GM19397 (cell line): ENCODE data around the gene DOCK2.
"Not testable (repeated sequence)": the region's sequence is repeated elsewhere in the genome, so short reads cannot be mapped to it uniquely, and the experiment has no call there.

Source experiments
- ATAC-seq: cut with Tn5 transposase; IDR thresholded peaks from one replicate; pipeline ENCODE4 v1.9.1; 2021; ENCODE audit warnings: mild to moderate bottlenecking, moderate library complexity; ENCODE audit not compliant: unreplicated experiment

Gene DOCK2

GRCh38 chr5:169637085-169637548 is at the start of gene DOCK2:
Gene DOCK2, plus strand, starts transcription at chr5:169637275. Its CDS starts 52 bp downstream, at chr5:169637327.
- peak; percentile 90 for ATAC-seq

GRCh38 chr5:169590602-169591001 is 46.5 kb upstream of the DOCK2 start:
- ATAC-seq = no peak

- ATAC-seq = no peak
These were observed 45.4 kb upstream of the DOCK2 start for GRCh38 chr5:169591636-169592035.

- no peak for ATAC-seq
These were observed 44.0 kb upstream of the DOCK2 start for GRCh38 chr5:169592937-169593650.

- ATAC-seq = no peak
These were observed 41.8 kb upstream of the DOCK2 start for GRCh38 chr5:169595172-169595820.

GRCh38 chr5:169599451-169599850 is 37.6 kb upstream of the DOCK2 start:
- ATAC-seq = no peak

- ATAC-seq = no peak
These were observed 34.5 kb upstream of the DOCK2 start for GRCh38 chr5:169602535-169602934.

- ATAC-seq = no peak
These were observed 30.8 kb upstream of the DOCK2 start for GRCh38 chr5:169606279-169606678.

GRCh38 chr5:169607882-169608281 is 29.2 kb upstream of the DOCK2 start:
- ATAC-seq = no peak

- no peak for ATAC-seq
These were observed 27.4 kb upstream of the DOCK2 start for GRCh38 chr5:169609716-169610115.

GRCh38 chr5:169610606-169611005 is 26.5 kb upstream of the DOCK2 start:
- no peak for ATAC-seq

- ATAC-seq = no peak
These were observed 21.5 kb upstream of the DOCK2 start for GRCh38 chr5:169615561-169615960.

- ATAC-seq = not testable (repeated sequence)
These were observed 12.8 kb upstream of the DOCK2 start for GRCh38 chr5:169624307-169624706.

GRCh38 chr5:169626779-169627178 is 10.3 kb upstream of the DOCK2 start:
- no peak for ATAC-seq

GRCh38 chr5:169627551-169627950 is 9.5 kb upstream of the DOCK2 start:
- no peak for ATAC-seq

GRCh38 chr5:169628892-169629291 is 8.2 kb upstream of the DOCK2 start:
- no peak for ATAC-seq

GRCh38 chr5:169629847-169630548 is 7.1 kb upstream of the DOCK2 start:
- ATAC-seq = no peak

GRCh38 chr5:169631360-169631759 is 5.7 kb upstream of the DOCK2 start:
- no peak for ATAC-seq

GRCh38 chr5:169632946-169633345 is 4.1 kb upstream of the DOCK2 start:
- ATAC-seq = no peak

GRCh38 chr5:169634606-169635005 is 2.5 kb upstream of the DOCK2 start:
- no peak for ATAC-seq

- no peak for ATAC-seq
These were observed 1.1 kb upstream of the DOCK2 start for GRCh38 chr5:169635936-169636335.
